Transverse colon (tissue), 4 donors: Measurements from ENCODE around the gene NT5E. TPM values are rescaled to one million over a fixed set of nuclear protein-coding genes. Genes with fewer than 3 reads are reported as not detected.

Experiments
- DNase-seq: peaks from one replicate; pipeline ENCODE4 v3.0.0-alpha.2; 2019
- H3K27ac ChIP-seq, 4 donors: fragments of 200-600 bp; sonication (generic); 2 replicates each; pipeline ENCODE4 v1.5.1; 2016 to 2018; ENCODE audit warnings: inconsistent platforms in 4 of 4
- H3K27me3 ChIP-seq: fragments of 200-600 bp; sonication (generic); 2 replicates; pipeline ENCODE4 v1.5.1; 2017; ENCODE audit warnings: inconsistent platforms
- H3K36me3 ChIP-seq, 4 donors: fragments of 200-600 bp; sonication (generic); 2 replicates each; pipeline ENCODE4 v1.5.1; 2017 to 2019; ENCODE audit warnings: inconsistent platforms in 4 of 4
- H3K4me1 ChIP-seq, 4 donors: fragments of 200-600 bp; sonication (generic); 2 replicates each; pipeline ENCODE4 v1.5.1; 2017 to 2020; ENCODE audit warnings: inconsistent platforms in 4 of 4
- H3K4me3 ChIP-seq, 4 donors: fragments of 200-600 bp; sonication (generic); 1 replicate in 1 of 4; 2 replicates in 3 of 4; pipeline versions ENCODE4 v1.5.1 to v1.6.1; 2017 to 2019; ENCODE audit warnings: inconsistent platforms in 4 of 4
- H3K9me3 ChIP-seq, 2 donors: fragments of 200-600 bp; sonication (generic); 2 replicates each; pipeline ENCODE4 v1.5.1; 2017 to 2019; ENCODE audit warnings: inconsistent platforms in 2 of 2
- CTCF ChIP-seq, 5 experiments: fragments of 200-600 bp in 3 of 5; fragments of 450-650 bp in 2 of 5; sonication (generic) in 3 of 5; IDR thresholded peaks; 1 replicate in 2 of 5; 2 replicates in 3 of 5; pipeline ENCODE4 v1.5.1; 2016 to 2017; ENCODE audit warnings: antibody characterized with exemption in 5 of 5, inconsistent platforms in 3 of 5, mild to moderate bottlenecking in 2 of 5, moderate library complexity in 1 of 5
- EP300 ChIP-seq: sonication (generic); formaldehyde crosslinking; IDR thresholded peaks from one replicate; pipeline ENCODE4 v1.6.1; 2017; ENCODE audit warnings: antibody characterized with exemption, low read depth
- POLR2A ChIP-seq: fragments of 450-650 bp; IDR thresholded peaks from one replicate; pipeline ENCODE4 v1.6.1; 2016; ENCODE audit warnings: antibody characterized with exemption, mild to moderate bottlenecking, moderate library complexity
- POLR2AphosphoS5 ChIP-seq, 3 donors: sonication (generic); formaldehyde crosslinking; IDR thresholded peaks; one replicate each; pipeline ENCODE4 v1.6.1; 2016; ENCODE audit warnings: antibody characterized with exemption in 3 of 3
- WGBS, 2 donors: methylation state at CpG; one replicate each; pipeline ENCODE4 v1.1.5; 2018; ENCODE audit warnings: low coverage in 1 of 2; 5-methylcytosine and 5-hydroxymethylcytosine counted together
- in situ Hi-C, 4 donors: fragments of 200-750 bp; cut with MboI; loops; one replicate each; pipeline versions ENCODE4 v1.15.0 to v1.15.1; 2017; ENCODE audit warnings: low sequenced_read_pairs in 3 of 4, low pct_ligation_motif_present in 1 of 4, low pct_unique_long_range_greater_than_20kb in 1 of 4
- intact Hi-C: fragments of 100-400 bp; cut with DNase I; formaldehyde crosslinking; loops from one replicate; pipeline ENCODE4 v1.15.1; 2023; ENCODE audit warnings: low total_unique reads
- total RNA-seq, 4 donors: library from RNA; depleted of rRNA; stranded (reverse); fragments of >200 nt; gene quantifications; one replicate each; pipeline ENCODE4 v1.1.0, GENCODE V29; 2016

The NT5E gene
- total RNA-seq, 4 donors from 2014 or later: 10.5 to 71.8 (median 31.5) TPM

DNA sequence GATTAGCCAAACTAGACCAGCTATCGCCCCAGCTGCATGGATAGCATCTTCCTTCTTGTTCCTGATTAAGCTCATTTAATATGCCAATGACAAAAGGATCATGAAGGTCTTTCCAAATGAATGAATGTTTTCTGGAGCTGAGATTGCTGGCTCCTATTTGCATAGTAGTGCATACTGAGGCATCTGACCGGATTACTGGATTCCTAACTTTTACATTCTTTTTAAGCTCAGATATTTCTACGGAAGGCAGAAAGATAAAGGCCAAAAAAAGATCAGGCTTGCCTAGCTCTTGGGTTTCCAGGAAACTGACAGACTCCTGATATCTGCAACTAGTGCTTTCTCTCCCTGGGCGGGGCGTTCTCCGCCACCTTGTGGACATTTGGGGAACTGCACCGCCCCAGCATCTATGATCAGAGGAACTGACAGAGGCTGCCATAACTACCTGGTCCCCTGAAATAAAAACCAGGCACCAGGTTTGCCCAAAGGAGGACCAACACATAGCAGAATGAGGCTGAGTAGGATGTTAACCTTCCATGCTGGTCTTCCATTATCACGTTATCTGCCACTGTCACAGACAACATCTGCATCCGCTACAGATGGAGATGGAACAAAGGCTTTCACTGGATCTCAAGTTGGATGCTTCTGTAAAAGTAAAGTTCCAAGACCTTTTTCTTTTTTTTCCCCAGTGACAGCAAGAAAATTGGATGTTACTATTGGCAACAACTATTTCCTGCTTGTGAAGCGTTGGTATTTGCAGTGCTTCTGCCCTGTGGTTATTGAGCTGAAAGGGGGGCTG is 33.2 kb downstream of the NT5E start:
- Histone ChIP-seq H3K27me3 (no peaks in the 10 kb centered on the region), H3K27ac (peak overlapping the region in 2 of 4 donors; percentile 37 to 65), H3K9me3 (no peaks in the 10 kb centered on the region), H3K4me1 (peaks cover 0 to 7% (median 2%) of the 10 kb centered on the region in 4 donors), H3K36me3 (no peaks in the 10 kb centered on the region), H3K4me3 (no peak overlapping the region)
- intact Hi-C loops (loop anchor here (1.0 kb wide), 1 partner anchor 128 kb away; no protein-coding TSS in a partner anchor), in situ Hi-C loops (loop anchor here (5.0 to 10.0 kb wide), 3 partner anchors 121 to 131 kb away; no protein-coding TSS in a partner anchor)
- DNase-seq: peak; percentile 85
- TF ChIP-seq EP300 (no peak), POLR2AphosphoS5 (IDR thresholded peaks at IDR 0.05) (no peak), CTCF (IDR thresholded peaks at IDR 0.05) (peak; percentile 98 to 100 (median 100))
- WGBS, 2 donors: 34 to 50% methylated on average over 4 to 10 of the region's 10 CpGs

GRCh38 chr6:85483846-85484245 is 34.0 kb downstream of the NT5E start:
- no peak overlapping the region for H3K27ac ChIP-seq
- no peak for DNase-seq
- no peaks in the 10 kb centered on the region for H3K36me3 ChIP-seq
- WGBS, 2 donors: 77 to 90% methylated on average over 2 to 4 of the region's 4 CpGs
- TF ChIP-seq POLR2A (no peak), POLR2AphosphoS5 (IDR thresholded peaks at IDR 0.05) (no peak), CTCF (IDR thresholded peaks at IDR 0.05) (no peak), EP300 (no peak)
- in situ Hi-C loops (loop anchor here (5.0 to 10.0 kb wide), 3 partner anchors 122 to 132 kb away; no protein-coding TSS in a partner anchor), intact Hi-C loops (no loop called here)
- no peaks in the 10 kb centered on the region for H3K27me3 ChIP-seq
- peaks cover 0 to 7% (median 2%) of the 10 kb centered on the region in 4 donors for H3K4me1 ChIP-seq
- H3K4me3 ChIP-seq: no peak overlapping the region
- H3K9me3 ChIP-seq: no peaks in the 10 kb centered on the region

DNA sequence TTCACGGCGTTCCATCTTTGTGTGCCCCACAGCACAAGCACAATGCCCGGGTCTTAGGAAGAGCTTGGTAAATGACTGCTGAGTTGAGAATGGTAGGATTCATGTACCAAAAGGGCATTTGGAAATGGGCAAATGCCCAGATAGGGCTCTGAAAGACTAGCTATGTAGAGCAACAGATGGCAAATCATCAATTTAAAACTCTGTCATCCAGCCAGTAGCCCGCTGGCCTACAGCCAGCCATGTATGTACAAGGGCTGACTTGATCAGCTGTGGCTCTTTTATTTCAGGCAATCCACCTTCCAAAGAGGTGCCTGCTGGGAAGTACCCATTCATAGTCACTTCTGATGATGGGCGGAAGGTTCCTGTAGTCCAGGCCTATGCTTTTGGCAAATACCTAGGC is 35.1 kb downstream of the NT5E start:
- peaks cover 0 to 7% (median 2%) of the 10 kb centered on the region in 4 donors for H3K4me1 ChIP-seq
- H3K27ac ChIP-seq: no peak overlapping the region
- intact Hi-C loops (no loop called here), in situ Hi-C loops (loop anchor here (5.0 to 10.0 kb wide), 3 partner anchors 123 to 133 kb away; no protein-coding TSS in a partner anchor)
- no peaks in the 10 kb centered on the region for H3K36me3 ChIP-seq
- no peaks in the 10 kb centered on the region for H3K9me3 ChIP-seq
- no peak overlapping the region for H3K4me3 ChIP-seq
- 75 to 89% methylated on average over 1 to 5 of the region's 5 CpGs for WGBS, 2 donors
- H3K27me3 ChIP-seq: no peaks in the 10 kb centered on the region
- no peak for DNase-seq
- TF ChIP-seq EP300 (no peak), POLR2A (no peak), CTCF (IDR thresholded peaks at IDR 0.05) (no peak), POLR2AphosphoS5 (IDR thresholded peaks at IDR 0.05) (no peak)

- Histone ChIP-seq H3K27me3 (no peaks in the 10 kb centered on the region), H3K4me1 (no peaks in the 10 kb centered on the region), H3K36me3 (no peaks in the 10 kb centered on the region), H3K9me3 (no peaks in the 10 kb centered on the region), H3K27ac (no peak overlapping the region), H3K4me3 (no peak overlapping the region)
- no peak for TF ChIP-seq POLR2A
- TF ChIP-seq EP300: no peak
- no peak for TF ChIP-seq POLR2AphosphoS5 (IDR thresholded peaks at IDR 0.05)
- no peak for TF ChIP-seq CTCF (IDR thresholded peaks at IDR 0.05)
- in situ Hi-C loops: no loop called here
- 14 to 77% methylated on average over 1 to 6 of the region's 6 CpGs for WGBS, 2 donors
- intact Hi-C loops: no loop called here
- DNase-seq: no peak
Observed at GRCh38 chr6:85490516-85491248, 40.8 kb downstream of the NT5E start.
